GM12872 (cell line): ENCODE data around the gene C11orf52.

Experiments
- CTCF ChIP-seq: IDR thresholded peaks from 3 replicates; pipeline ENCODE4 v1.5.1; 2011; ENCODE audit warnings: low read depth, mild to moderate bottlenecking, low read length, moderate library complexity; ENCODE audit not compliant: insufficient read depth

C11orf52 gene

GRCh38 chr11:111941963-111942362 is 23.2 kb downstream of the C11orf52 start:
- no peak for TF ChIP-seq CTCF

- no peak for TF ChIP-seq CTCF
Observed at GRCh38 chr11:111942829-111943228, 24.1 kb downstream of the C11orf52 start.

DNA sequence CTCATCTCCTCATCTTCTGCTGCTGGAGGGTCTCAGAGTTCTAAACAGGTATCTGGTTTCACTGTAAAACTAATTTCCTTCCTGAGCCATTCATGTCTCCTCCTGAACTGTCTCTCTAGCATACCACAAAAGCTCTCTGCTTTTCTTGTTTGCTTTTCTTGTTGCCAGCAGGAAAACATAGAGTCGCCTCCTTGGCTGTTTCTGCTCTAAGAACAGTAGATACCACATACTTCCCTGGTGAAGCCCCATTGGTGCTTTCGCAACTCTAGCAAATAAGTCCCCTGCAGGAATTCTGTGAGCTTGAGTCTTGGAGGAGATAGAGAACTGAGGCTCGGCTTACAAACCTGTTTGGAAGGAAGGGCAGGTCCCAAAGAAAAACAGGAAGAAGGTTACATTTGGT is 25.4 kb downstream of the C11orf52 start:
- TF ChIP-seq CTCF, result no peak

DNA sequence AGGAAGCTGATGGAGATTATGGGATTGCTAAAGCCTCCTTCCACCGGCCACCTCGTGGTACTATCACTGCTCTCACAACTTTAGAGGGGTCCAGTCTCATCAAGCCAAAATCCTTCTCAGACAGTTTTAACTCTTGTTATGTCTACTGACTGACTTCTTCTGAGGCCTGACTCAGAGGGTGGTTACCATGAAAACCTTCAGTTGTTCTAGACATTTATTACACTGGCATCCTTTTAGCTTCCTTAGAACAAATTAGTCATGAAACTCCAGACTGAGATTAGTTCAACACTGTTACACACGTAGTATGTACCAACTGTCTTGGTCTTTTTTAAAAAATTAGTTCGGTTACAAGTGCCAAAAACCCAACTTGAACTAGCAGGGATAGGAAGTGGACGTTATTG is 25.9 kb downstream of the C11orf52 start:
- no peak for TF ChIP-seq CTCF

GRCh38 chr11:111945198-111945597 is 26.5 kb downstream of the C11orf52 start:
- TF ChIP-seq CTCF, result no peak

DNA sequence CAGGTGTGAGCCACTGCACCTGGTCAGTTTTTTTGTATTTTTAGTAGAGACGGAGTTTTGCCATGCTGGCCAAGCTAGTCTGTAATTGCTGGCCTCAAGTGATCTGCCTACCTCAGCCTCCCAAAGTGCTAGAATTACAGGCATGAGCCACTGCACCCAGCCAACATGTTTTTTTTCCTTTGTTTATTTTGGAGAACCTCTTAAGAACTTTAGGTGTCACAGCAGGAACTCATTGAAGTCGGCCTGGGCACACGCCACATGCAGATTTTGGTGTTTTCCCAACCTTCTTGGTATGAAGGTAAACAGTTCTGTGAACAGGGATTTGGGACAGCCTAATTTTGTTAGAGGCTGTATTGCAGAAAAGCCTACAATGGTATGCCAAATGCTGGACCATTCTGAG is 27.8 kb downstream of the C11orf52 start:
- no peak for TF ChIP-seq CTCF

DNA sequence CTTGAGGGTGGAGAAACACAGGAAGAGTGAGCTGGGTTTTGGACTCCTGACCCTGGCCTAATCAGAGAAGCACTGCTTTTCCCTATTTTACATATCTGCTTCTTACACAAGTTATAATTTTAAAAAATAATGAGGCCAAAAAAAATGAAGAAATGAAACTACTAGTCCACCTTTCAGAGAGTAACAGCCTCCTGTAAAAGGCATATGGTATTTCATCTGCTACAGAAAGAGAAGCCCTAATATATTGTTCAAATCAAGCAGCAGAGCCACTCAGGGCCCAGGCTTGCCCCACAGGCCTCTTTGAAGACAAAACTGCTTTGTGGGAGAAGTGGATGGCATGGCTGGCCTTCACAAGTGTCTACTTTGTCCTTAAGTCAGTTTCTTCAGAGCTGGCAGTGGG is 28.4 kb downstream of the C11orf52 start:
- TF ChIP-seq CTCF, result no peak
